A549 (cell line): ENCODE data around the gene ZNHIT6. TPM values are rescaled to one million over a fixed set of nuclear protein-coding genes. Genes with fewer than 3 reads are reported as not detected.
A peak's percentile ranks its signal among the peaks of the same experiment; 100 is the strongest.

Experiments
- ATAC-seq, 2 experiments: fragments of 200-7000 bp in 1 of 2; fragments of >200 bp in 1 of 2; cut with Nextera tagmentation in 1 of 2; cut with Tn5 transposase in 1 of 2; 3 replicates each; pipeline versions ENCODE4 v1.8.0 to v1.9.1; 2018 to 2020; ENCODE audit warnings: mild to moderate bottlenecking in 1 of 2, moderate library complexity in 1 of 2
- CTCF ChIA-PET: fragments of 300-600 bp; sonication (Branson Sonifier 250); formaldehyde crosslinking; extraction: SDS; loops from one replicate; lab custom pipeline; 2021; ENCODE audit warnings: antibody characterized with exemption, inconsistent platforms; lab: Yijun Ruan, JAX
- POLR2A ChIA-PET: fragments of 350-600 bp; formaldehyde crosslinking; extraction: SDS; loops from one replicate; lab custom pipeline; 2021; ENCODE audit warnings: antibody characterized with exemption, inconsistent platforms; lab: Yijun Ruan, JAX
- DNase-seq, 2 experiments: peaks; one replicate each; pipeline versions ENCODE4 v3.0.0 to v3.0.0-alpha.2; 2011 to 2016; ENCODE audit warnings: low read depth in 1 of 2, low spot score in 1 of 2
- FAIRE-seq: peaks from 2 replicates; lab custom pipeline; 2011; peaks lifted over from hg19 to GRCh38; lab: Jason Lieb, UNC
- H3K27ac ChIP-seq, 2 experiments: fragments of >200 bp; sonication (Bioruptor Twin); formaldehyde crosslinking; 3 replicates each; pipeline ENCODE4 v1.5.1; 2016 to 2017
- H3K4me1 ChIP-seq: fragments of >200 bp; sonication (Bioruptor Twin); formaldehyde crosslinking; 3 replicates; pipeline ENCODE4 v1.6.1; 2016
- H3K4me2 ChIP-seq: fragments of >200 bp; sonication (Bioruptor Twin); formaldehyde crosslinking; 3 replicates; pipeline ENCODE4 v1.6.1; 2016
- H3K4me3 ChIP-seq: fragments of >200 bp; sonication (Bioruptor Twin); formaldehyde crosslinking; 3 replicates; pipeline ENCODE4 v1.5.1; 2016
- H3K9me3 ChIP-seq: fragments of >200 bp; sonication (Bioruptor Twin); formaldehyde crosslinking; 3 replicates; pipeline ENCODE4 v1.6.1; 2016
- CEBPB ChIP-seq, 2 experiments: fragments of >200 bp in 1 of 2; sonication (Bioruptor Twin) in 1 of 2; formaldehyde crosslinking in 1 of 2; IDR thresholded peaks; 2 replicates each; pipeline ENCODE4 v1.6.1; 2012 to 2016
- EHF ChIP-seq: fragments of 250-450 bp; sonication (Bioruptor Pico); IDR thresholded peaks from 2 replicates; pipeline ENCODE4 v1.5.0; 2020; ENCODE audit warnings: mild to moderate bottlenecking
- FOXS1 ChIP-seq: fragments of 250-450 bp; sonication (Bioruptor Pico); IDR thresholded peaks from 2 replicates; pipeline ENCODE4 v1.5.0; 2020; ENCODE audit warnings: mild to moderate bottlenecking, moderate library complexity
- HEYL ChIP-seq: fragments of 250-450 bp; sonication (Bioruptor Pico); IDR thresholded peaks from 2 replicates; pipeline ENCODE4 v1.8.0; 2021; ENCODE audit warnings: mild to moderate bottlenecking, moderate library complexity
- HOXB13 ChIP-seq: fragments of 250-450 bp; sonication (Bioruptor Pico); IDR thresholded peaks from 2 replicates; pipeline ENCODE4 v1.5.0; 2020; ENCODE audit warnings: low read depth, mild to moderate bottlenecking, moderate library complexity
- KDM5A ChIP-seq: fragments of 200-600 bp; sonication (generic); IDR thresholded peaks from 2 replicates; pipeline ENCODE4 v1.6.1; 2016; ENCODE audit warnings: antibody characterized with exemption, mild to moderate bottlenecking
- MAZ ChIP-seq: fragments of 150-350 bp; IDR thresholded peaks from 2 replicates; pipeline ENCODE4 v1.6.1; 2014; ENCODE audit warnings: antibody characterized with exemption, low read depth, low read length, borderline replicate concordance
- POLR2A ChIP-seq: IDR thresholded peaks from 2 replicates; pipeline ENCODE4 v1.6.1; 2012; ENCODE audit warnings: mild to moderate bottlenecking, low read length
- RAD21 ChIP-seq, 2 experiments: fragments of >200 bp in 1 of 2; sonication (Bioruptor Twin) in 1 of 2; formaldehyde crosslinking in 1 of 2; IDR thresholded peaks in 1 of 2; conservative IDR thresholded peaks in 1 of 2; 2 replicates in 1 of 2; 3 replicates in 1 of 2; pipeline ENCODE4 v1.6.1; 2012 to 2018; ENCODE audit warnings: inconsistent platforms in 1 of 2
- TP53 ChIP-seq: fragments of 250-450 bp; sonication (Bioruptor Pico); IDR thresholded peaks from 2 replicates; pipeline ENCODE4 v1.5.0; 2021; ENCODE audit warnings: mild to moderate bottlenecking, moderate library complexity
- WGBS: methylation state at CpG from one replicate; pipeline ENCODE4 v1.1.6; 2017; ENCODE audit errors: missing lambda C conversion rate; 5-methylcytosine and 5-hydroxymethylcytosine counted together
- polyA plus RNA-seq, 4 experiments: library from polyadenylated mRNA; depleted of rRNA in 3 of 4; stranded (reverse); fragments of >200 nt; fragmentation: RNase III in 1 of 4; extraction: RNeasy Plus Mini Kit Qiagen cat#74134 plus additional on column Dnase treatment in 1 of 4; gene quantifications; 2 replicates in 3 of 4; 3 replicates in 1 of 4; pipeline ENCODE4 v1.2.3, GENCODE V29; 2011 to 2017
- TF ChIP-seq, protein P1 (sequence below): IDR thresholded peaks from 2 replicates; pipeline ENCODE4 v1.6.1; 2012
- TF ChIP-seq, protein P2 (sequence below): fragments of >200 bp; sonication (Bioruptor Twin); formaldehyde crosslinking; IDR thresholded peaks from 3 replicates; pipeline ENCODE4 v1.6.1; 2016
- TF ChIP-seq, protein P3 (sequence below): fragments of 250-450 bp; sonication (Bioruptor Pico); IDR thresholded peaks from 2 replicates; pipeline ENCODE4 v1.5.0; 2021; ENCODE audit warnings: mild to moderate bottlenecking, moderate library complexity, borderline replicate concordance
- TF ChIP-seq, protein P4 (sequence below): fragments of >200 bp; sonication (Bioruptor Twin); formaldehyde crosslinking; IDR thresholded peaks from 3 replicates; pipeline ENCODE4 v1.5.1; 2016
- TF ChIP-seq, protein P5 (sequence below): fragments of 250-450 bp; sonication (Bioruptor Pico); IDR thresholded peaks from 2 replicates; pipeline ENCODE4 v1.5.0; 2020; ENCODE audit warnings: low read depth, mild to moderate bottlenecking, moderate library complexity

Gene ZNHIT6
- polyA plus RNA-seq, 2 of the 4 experiments (the other 2 are of a cell fraction), result 20.3 to 31.4 TPM

DNA sequence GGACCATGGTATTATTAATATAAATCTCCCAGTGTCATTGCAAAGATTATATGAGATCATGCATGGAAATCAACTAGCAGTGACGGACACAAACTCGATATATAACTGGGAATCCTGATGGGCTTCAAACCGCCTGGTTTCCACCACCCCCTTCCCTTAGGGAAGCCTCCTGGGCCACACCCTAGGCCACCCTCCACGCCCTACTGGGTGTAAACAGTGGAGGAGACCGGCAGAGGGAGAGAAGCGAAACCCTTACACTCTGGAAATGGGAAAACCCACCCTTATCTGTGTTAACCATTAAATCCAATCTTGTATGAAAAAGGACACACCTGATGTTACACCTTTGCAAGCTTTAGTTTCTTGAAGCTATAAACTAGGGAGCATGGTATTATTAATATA lies 595 bp upstream of the ZNHIT6 start:
- Histone ChIP-seq H3K9me3 (no peaks in the 10 kb centered on the region), H3K4me1 (peaks cover 8% of the 10 kb centered on the region), H3K4me3 (peak overlapping the region; percentile 99), H3K4me2 (peak overlapping the region; percentile 99), H3K27ac (peak overlapping the region; percentile 90 to 96)
- ChIA-PET POLR2A (interaction anchor here (0.9 to 1.7 kb wide), 11 partner anchors 9 to 310 kb away, joined by 3 to 10 read pairs (median 4); partner anchors contain the start of genes CCN1 and DDAH1), CTCF (interaction anchor here (0.9 to 2.1 kb wide), 14 partner anchors 9 to 412 kb away, joined by 3 to 11 read pairs (median 4); no protein-coding TSS in a partner anchor)
- DNase-seq, result peak; percentile 36 to 66
- TF ChIP-seq, protein P1, sequence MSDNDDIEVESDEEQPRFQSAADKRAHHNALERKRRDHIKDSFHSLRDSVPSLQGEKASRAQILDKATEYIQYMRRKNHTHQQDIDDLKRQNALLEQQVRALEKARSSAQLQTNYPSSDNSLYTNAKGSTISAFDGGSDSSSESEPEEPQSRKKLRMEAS, result no peak
- TF ChIP-seq HEYL (CRISPR knock-in tag) (no peak), RAD21 (conservative IDR thresholded peaks at IDR 0.05 in 1 of 2, IDR thresholded peaks at IDR 0.05 in 1 of 2) (0 out of 5 replicates have a peak, but pooled peaks of 1 of the 2 experiments have one; percentile 14)
- 4% methylated on average over 6 of the region's 6 CpGs for WGBS
- FAIRE-seq, result no peak
- ATAC-seq, result peak; percentile 82 to 86

GRCh38 chr1:85707267-85707989 lies 805 bp downstream of the ZNHIT6 start:
- H3K4me1 ChIP-seq, result peaks cover 8% of the 10 kb centered on the region
- TF ChIP-seq, protein P2, sequence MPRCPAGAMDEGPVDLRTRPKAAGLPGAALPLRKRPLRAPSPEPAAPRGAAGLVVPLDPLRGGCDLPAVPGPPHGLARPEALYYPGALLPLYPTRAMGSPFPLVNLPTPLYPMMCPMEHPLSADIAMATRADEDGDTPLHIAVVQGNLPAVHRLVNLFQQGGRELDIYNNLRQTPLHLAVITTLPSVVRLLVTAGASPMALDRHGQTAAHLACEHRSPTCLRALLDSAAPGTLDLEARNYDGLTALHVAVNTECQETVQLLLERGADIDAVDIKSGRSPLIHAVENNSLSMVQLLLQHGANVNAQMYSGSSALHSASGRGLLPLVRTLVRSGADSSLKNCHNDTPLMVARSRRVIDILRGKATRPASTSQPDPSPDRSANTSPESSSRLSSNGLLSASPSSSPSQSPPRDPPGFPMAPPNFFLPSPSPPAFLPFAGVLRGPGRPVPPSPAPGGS, result no peak
- TF ChIP-seq, protein P3, sequence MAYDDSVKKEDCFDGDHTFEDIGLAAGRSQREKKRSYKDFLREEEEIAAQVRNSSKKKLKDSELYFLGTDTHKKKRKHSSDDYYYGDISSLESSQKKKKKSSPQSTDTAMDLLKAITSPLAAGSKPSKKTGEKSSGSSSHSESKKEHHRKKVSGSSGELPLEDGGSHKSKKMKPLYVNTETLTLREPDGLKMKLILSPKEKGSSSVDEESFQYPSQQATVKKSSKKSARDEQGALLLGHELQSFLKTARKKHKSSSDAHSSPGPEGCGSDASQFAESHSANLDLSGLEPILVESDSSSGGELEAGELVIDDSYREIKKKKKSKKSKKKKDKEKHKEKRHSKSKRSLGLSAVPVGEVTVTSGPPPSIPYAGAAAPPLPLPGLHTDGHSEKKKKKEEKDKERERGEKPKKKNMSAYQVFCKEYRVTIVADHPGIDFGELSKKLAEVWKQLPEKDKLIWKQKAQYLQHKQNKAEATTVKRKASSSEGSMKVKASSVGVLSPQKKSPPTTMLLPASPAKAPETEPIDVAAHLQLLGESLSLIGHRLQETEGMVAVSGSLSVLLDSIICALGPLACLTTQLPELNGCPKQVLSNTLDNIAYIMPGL (CRISPR knock-in tag), result no peak
- TF ChIP-seq CEBPB (IDR thresholded peaks at IDR 0.05) (no peak), HOXB13 (CRISPR knock-in tag) (no peak), POLR2A (no peak), MAZ (no peak)
- DNase-seq, result no peak
- peak overlapping the region; percentile 90 to 96 for H3K27ac ChIP-seq
- no peak; a peak in 1 of 6 replicates for ATAC-seq
- ChIA-PET POLR2A (interaction anchor here (0.9 to 1.0 kb wide), 2 partner anchors 12 to 242 kb away, joined by 3 to 4 read pairs; partner anchors contain the start of gene DDAH1), CTCF (interaction anchor here (1.0 to 2.1 kb wide), 5 partner anchors 10 to 410 kb away, joined by 3 to 9 read pairs (median 4); no protein-coding TSS in a partner anchor)
- no peak for FAIRE-seq
- peak overlapping the region; percentile 99 for H3K4me3 ChIP-seq
- WGBS, result 13% methylated on average over 13 of the region's 13 CpGs
- H3K4me2 ChIP-seq, result peak overlapping the region; percentile 99
- H3K9me3 ChIP-seq, result no peaks in the 10 kb centered on the region

GRCh38 chr1:85705940-85706339 lies 2.3 kb downstream of the ZNHIT6 start:
- Histone ChIP-seq H3K4me2 (peak overlapping the region; percentile 99), H3K27ac (no peak overlapping the region), H3K4me3 (no peak overlapping the region), H3K4me1 (peaks cover 8% of the 10 kb centered on the region), H3K9me3 (no peaks in the 10 kb centered on the region)
- TF ChIP-seq, protein P4, sequence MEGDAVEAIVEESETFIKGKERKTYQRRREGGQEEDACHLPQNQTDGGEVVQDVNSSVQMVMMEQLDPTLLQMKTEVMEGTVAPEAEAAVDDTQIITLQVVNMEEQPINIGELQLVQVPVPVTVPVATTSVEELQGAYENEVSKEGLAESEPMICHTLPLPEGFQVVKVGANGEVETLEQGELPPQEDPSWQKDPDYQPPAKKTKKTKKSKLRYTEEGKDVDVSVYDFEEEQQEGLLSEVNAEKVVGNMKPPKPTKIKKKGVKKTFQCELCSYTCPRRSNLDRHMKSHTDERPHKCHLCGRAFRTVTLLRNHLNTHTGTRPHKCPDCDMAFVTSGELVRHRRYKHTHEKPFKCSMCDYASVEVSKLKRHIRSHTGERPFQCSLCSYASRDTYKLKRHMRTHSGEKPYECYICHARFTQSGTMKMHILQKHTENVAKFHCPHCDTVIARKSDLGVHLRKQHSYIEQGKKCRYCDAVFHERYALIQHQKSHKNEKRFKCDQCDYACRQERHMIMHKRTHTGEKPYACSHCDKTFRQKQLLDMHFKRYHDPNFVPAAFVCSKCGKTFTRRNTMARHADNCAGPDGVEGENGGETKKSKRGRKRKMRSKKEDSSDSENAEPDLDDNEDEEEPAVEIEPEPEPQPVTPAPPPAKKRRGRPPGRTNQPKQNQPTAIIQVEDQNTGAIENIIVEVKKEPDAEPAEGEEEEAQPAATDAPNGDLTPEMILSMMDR, result no peak
- no peak for TF ChIP-seq KDM5A
- TF ChIP-seq TP53, result no peak
- TF ChIP-seq, protein P5, sequence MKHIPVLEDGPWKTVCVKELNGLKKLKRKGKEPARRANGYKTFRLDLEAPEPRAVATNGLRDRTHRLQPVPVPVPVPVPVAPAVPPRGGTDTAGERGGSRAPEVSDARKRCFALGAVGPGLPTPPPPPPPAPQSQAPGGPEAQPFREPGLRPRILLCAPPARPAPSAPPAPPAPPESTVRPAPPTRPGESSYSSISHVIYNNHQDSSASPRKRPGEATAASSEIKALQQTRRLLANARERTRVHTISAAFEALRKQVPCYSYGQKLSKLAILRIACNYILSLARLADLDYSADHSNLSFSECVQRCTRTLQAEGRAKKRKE (CRISPR knock-in tag), result no peak
- TF ChIP-seq EHF (CRISPR knock-in tag), result no peak
- TF ChIP-seq POLR2A, result no peak
- no peak for TF ChIP-seq FOXS1 (CRISPR knock-in tag)
- no peak for ATAC-seq
- CTCF ChIA-PET, result interaction anchor here (1.1 kb wide), 1 partner anchor 75 kb away, joined by 3 read pairs; no protein-coding TSS in a partner anchor
- DNase-seq, result no peak
- FAIRE-seq, result no peak
- 86% methylated on average over 3 of the region's 3 CpGs for WGBS
- POLR2A ChIA-PET, result interaction anchor here (0.6 kb wide), 1 partner anchor 8 kb away, joined by 3 read pairs; no protein-coding TSS in a partner anchor
